Activated CD4-positive, alpha-beta memory T cell treated with anti-CD3 and anti-CD28 coated beads for 36 hours (primary cell): ENCODE data around the gene TYW1B. TPM values are rescaled to one million over a fixed set of nuclear protein-coding genes. Genes with fewer than 3 reads are reported as not detected.
"Not testable (repeated sequence)": the region's sequence is repeated elsewhere in the genome, so short reads cannot be mapped to it uniquely, and the experiment has no call there.

Source experiments
- CTCF ChIA-PET: fragments of 350-600 bp; sonication (Branson Sonifier 250); formaldehyde crosslinking; loops from one replicate; lab custom pipeline; 2021; ENCODE audit warnings: antibody characterized with exemption, inconsistent platforms; lab: Charles Lee
- POLR2A ChIA-PET: fragments of 350-600 bp; sonication (Branson Sonifier 250); formaldehyde crosslinking; loops from one replicate; lab custom pipeline; 2021; ENCODE audit warnings: antibody characterized with exemption; lab: Charles Lee
- DNase-seq: peaks from one replicate; pipeline ENCODE4 v3.0.0-alpha.2; 2020
- H3K27ac Mint-ChIP-seq: one replicate; pipeline ENCODE4 v1.8.0; 2021; ENCODE audit warnings: mixed read lengths
- H3K27me3 Mint-ChIP-seq: one replicate; pipeline ENCODE4 v1.8.0; 2021; ENCODE audit warnings: mixed read lengths
- H3K36me3 Mint-ChIP-seq: one replicate; pipeline ENCODE4 v1.8.0; 2021; ENCODE audit warnings: mixed read lengths
- H3K4me1 Mint-ChIP-seq: one replicate; pipeline ENCODE4 v1.8.0; 2021; ENCODE audit warnings: low read depth, mixed read lengths
- H3K4me3 Mint-ChIP-seq: one replicate; pipeline ENCODE4 v1.8.0; 2021; ENCODE audit warnings: mild to moderate bottlenecking, mixed read lengths
- H3K9me3 Mint-ChIP-seq: one replicate; pipeline ENCODE4 v1.8.0; 2021; ENCODE audit warnings: mixed read lengths
- intact Hi-C: fragments of 100-400 bp; cut with micrococcal nuclease; formaldehyde crosslinking; loops from one replicate; pipeline ENCODE4 v1.15.1; 2023
- total RNA-seq, 2 experiments: library from RNA; stranded (reverse); gene quantifications; one replicate each; pipeline ENCODE4 v1.2.3, GENCODE V29; 2021

TYW1B gene, protein sequence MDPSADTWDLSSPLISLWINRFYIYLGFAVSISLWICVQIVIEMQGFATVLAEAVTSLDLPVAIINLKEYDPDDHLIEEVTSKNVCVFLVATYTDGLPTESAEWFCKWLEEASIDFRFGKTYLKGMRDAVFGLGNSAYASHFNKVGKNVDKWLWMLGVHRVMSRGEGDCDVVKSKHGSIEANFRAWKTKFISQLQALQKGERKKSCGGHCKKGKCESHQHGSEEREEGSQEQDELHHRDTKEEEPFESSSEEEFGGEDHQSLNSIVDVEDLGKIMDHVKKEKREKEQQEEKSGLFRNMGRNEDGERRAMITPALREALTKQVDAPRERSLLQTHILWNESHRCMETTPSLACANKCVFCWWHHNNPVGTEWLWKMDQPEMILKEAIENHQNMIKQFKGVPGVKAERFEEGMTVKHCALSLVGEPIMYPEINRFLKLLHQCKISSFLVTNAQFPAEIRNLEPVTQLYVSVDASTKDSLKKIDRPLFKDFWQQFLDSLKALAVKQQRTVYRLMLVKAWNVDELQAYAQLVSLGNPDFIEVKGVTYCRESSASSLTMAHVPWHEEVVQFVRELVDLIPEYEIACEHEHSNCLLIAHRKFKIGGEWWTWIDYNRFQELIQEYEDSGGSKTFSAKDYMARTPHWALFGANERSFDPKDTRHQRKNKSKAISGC
- 1 to 10 TPM; 2.9 to 3.8 TPM for total RNA-seq

- intact Hi-C loops: loop anchor here (2.0 to 10.0 kb wide), 3 partner anchors 51 to 627 kb away; no protein-coding TSS in a partner anchor
- peak; percentile 99 for DNase-seq
- not testable (repeated sequence) for H3K9me3 Mint-ChIP-seq, H3K27me3 Mint-ChIP-seq
- Mint-ChIP-seq H3K4me1 (peaks cover 25% of the 10 kb centered on the region), H3K4me3 (peak within 1 kb of the TSS; percentile 97), H3K36me3 (peaks cover 14% of the 10 kb centered on the region), H3K27ac (peak within 1 kb of the TSS; percentile 94)
- CTCF ChIA-PET: interaction anchor here (0.8 to 2.2 kb wide), 2 partner anchors 88 to 89 kb away, joined by 3 to 12 read pairs; no protein-coding TSS in a partner anchor
- POLR2A ChIA-PET: interaction anchor here (0.6 kb wide), 1 partner anchor 1830 kb away, joined by 4 read pairs; the partner anchor contains the start of gene GTF2I
Observed at GRCh38 chr7:72827839-72828591, at the start of gene TYW1B. Gene TYW1B (minus strand): TSS chr7:72828200. CDS start chr7:72828075, 125 bp downstream.

DNA sequence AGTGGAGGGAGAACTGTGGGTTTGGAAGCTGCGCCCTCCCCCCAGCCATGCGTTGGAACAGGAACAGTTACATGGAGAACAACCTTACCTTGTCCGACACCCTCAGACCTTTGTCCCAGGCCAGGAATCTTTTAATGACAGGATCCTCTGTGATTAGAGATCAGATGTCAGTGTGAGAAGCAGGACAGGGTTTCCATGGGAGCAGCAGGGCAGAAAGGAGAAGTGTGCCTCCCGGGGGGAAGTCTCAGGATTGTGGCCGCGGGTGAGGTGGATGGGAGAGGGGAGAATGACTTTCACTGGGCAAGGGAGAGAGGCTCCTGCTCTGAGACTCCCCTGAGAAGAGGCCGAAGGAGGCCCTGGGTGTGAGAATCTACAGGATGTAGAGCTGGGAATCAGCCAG, 39.6 kb upstream of the TYW1B start:
- POLR2A ChIA-PET, H3K27me3 Mint-ChIP-seq, H3K36me3 Mint-ChIP-seq, intact Hi-C loops, CTCF ChIA-PET, DNase-seq, H3K4me3 Mint-ChIP-seq, H3K4me1 Mint-ChIP-seq, H3K9me3 Mint-ChIP-seq, H3K27ac Mint-ChIP-seq: not testable (repeated sequence)

DNA sequence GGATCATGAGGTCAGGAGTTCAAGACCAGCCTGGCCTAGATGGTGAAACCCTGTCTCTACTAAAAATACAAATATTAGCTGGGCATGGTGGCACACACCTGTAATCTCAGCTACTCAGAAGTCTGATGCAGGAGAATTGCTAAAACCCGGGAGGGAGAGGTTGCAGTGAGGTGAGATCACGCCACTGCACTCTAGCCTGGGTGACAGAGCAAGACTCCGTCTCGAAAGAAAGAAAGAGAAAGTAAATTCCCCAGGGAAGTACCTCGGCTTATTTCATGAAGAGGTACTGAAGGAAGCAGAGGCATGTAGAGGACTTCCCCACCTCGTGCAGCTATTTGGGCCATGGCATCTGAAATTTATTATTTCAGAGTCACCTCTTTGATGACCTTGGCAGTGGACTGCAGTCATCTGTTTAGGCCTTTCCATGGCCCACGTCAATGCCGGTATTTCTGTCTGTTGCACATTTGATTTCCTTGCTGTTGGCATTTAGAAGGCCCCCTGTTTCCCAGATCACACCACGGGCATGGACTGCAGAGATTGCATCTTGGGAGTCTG, 30.9 kb upstream of the TYW1B start:
- intact Hi-C loops, CTCF ChIA-PET, H3K36me3 Mint-ChIP-seq, POLR2A ChIA-PET, H3K27ac Mint-ChIP-seq, H3K27me3 Mint-ChIP-seq, H3K4me1 Mint-ChIP-seq, H3K4me3 Mint-ChIP-seq, H3K9me3 Mint-ChIP-seq, DNase-seq: not testable (repeated sequence)

DNA sequence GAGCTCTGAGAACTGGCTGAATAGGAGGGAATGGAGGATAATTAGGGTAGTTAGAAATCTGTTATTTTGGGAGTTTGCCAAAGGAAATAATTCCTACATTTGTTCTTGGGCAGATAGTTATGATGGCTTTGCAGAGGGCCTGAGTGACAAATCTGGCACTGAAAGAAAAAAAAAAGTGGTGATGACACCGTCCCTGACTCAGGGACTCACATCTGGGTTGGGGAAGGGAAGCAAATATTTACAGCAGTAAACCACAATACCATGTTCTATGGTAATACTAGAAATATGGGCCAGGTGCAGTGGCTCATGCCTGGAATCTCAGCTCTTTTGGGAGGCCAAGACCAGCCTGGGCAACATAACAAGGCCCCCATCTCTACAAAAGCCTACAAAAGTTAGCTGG, 29.9 kb upstream of the TYW1B start:
- H3K27ac Mint-ChIP-seq, H3K9me3 Mint-ChIP-seq, POLR2A ChIA-PET, DNase-seq, intact Hi-C loops, H3K4me1 Mint-ChIP-seq, H3K27me3 Mint-ChIP-seq, CTCF ChIA-PET, H3K36me3 Mint-ChIP-seq, H3K4me3 Mint-ChIP-seq: not testable (repeated sequence)

GRCh38 chr7:72855261-72855660, 27.3 kb upstream of the TYW1B start:
- H3K27ac Mint-ChIP-seq, H3K36me3 Mint-ChIP-seq, intact Hi-C loops, H3K27me3 Mint-ChIP-seq, H3K4me1 Mint-ChIP-seq, POLR2A ChIA-PET, H3K4me3 Mint-ChIP-seq, H3K9me3 Mint-ChIP-seq, DNase-seq, CTCF ChIA-PET: not testable (repeated sequence)

DNA sequence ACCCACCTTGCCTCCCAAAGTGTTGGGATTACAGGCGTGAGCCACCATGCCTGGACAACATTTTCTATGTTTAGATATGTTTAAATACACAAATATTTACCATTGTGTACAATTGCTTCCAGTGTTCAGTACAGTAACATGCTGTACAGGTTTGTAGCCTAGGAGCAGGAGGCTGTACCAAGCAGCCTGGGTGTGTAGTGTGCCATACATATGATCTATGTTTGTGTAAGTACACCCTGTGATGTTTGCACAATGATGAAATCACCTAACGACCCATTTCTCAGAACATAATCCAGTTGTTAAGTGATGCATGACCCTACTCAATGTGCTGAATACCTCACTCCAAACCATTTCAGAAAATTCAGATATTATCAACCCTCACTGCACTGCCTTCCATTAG, 24.9 kb upstream of the TYW1B start:
- DNase-seq, H3K4me1 Mint-ChIP-seq, H3K27ac Mint-ChIP-seq, H3K36me3 Mint-ChIP-seq, intact Hi-C loops, H3K9me3 Mint-ChIP-seq, H3K4me3 Mint-ChIP-seq, POLR2A ChIA-PET, CTCF ChIA-PET, H3K27me3 Mint-ChIP-seq: not testable (repeated sequence)

DNA sequence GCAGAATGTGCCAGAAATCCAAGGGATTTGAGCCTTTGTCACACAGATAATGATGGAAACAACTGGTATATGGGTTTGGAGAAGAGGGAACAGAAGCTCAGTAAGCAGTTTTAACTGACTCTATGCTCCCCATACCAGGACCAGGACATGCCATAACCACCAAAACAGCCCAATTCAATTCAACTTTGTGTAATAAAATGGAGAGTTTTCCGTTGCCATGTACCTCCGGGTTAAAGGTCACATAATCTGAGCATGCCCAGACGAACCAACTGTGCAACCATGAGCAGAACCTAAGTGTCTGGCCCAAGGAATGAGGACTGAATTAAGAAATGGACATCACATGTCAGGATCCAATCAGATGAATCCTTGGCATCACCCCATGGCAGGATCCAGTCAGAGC, 22.7 kb upstream of the TYW1B start:
- POLR2A ChIA-PET, H3K9me3 Mint-ChIP-seq, intact Hi-C loops: not testable (repeated sequence)

DNA sequence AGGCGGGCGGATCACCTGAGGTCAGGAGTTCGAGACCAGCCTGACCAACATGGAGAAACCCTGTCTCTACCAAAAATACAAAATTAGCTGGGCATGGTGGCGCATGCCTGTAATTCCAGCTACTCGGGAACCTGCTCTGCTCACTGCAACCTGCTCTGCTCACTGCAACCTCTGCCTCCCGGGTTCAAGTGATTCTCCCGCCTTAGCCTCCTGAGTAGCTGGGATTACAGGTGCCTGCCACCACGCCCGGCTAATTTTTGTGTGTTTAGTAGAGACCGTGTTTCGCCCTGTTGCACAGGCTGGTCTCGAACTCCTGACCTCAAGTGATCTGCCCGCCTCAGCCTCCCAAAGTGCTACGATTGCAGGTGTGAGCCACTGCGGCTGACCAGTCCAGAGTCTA, 16.1 kb upstream of the TYW1B start:
- CTCF ChIA-PET, POLR2A ChIA-PET, H3K4me1 Mint-ChIP-seq, H3K27ac Mint-ChIP-seq, H3K27me3 Mint-ChIP-seq, DNase-seq, intact Hi-C loops, H3K4me3 Mint-ChIP-seq: not testable (repeated sequence)
- Mint-ChIP-seq H3K36me3 (peaks cover 17% of the 10 kb centered on the region), H3K9me3 (peaks cover 16% of the 10 kb centered on the region)

More for the DNA sequence above, 22.7 kb upstream of the TYW1B start:
- H3K36me3 Mint-ChIP-seq, H3K27ac Mint-ChIP-seq, CTCF ChIA-PET, H3K4me1 Mint-ChIP-seq, H3K4me3 Mint-ChIP-seq, H3K27me3 Mint-ChIP-seq, DNase-seq: not testable (repeated sequence)

DNA sequence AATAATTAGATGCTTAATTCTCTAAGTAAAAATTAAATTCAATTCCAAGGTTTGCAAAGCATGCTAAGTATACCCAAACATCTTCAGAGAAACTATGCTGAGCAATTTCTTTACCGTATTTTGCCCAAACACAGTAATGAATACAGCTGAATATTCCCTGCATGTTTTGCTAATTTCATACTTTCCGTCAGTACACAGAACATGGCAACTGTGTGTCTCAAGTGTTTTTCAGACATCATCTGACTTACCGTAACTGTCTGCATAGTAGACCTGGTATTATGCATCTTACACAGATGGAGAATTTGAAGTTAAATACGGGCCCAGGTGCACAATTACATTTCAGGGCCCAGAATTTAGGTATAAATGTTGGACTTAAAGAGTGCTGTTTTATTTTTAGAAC, 15.2 kb upstream of the TYW1B start:
- Mint-ChIP-seq H3K36me3 (peaks cover 22% of the 10 kb centered on the region), H3K9me3 (peaks cover 16% of the 10 kb centered on the region)
- intact Hi-C loops, H3K27me3 Mint-ChIP-seq, H3K4me1 Mint-ChIP-seq, POLR2A ChIA-PET, DNase-seq, H3K4me3 Mint-ChIP-seq, H3K27ac Mint-ChIP-seq, CTCF ChIA-PET: not testable (repeated sequence)

DNA sequence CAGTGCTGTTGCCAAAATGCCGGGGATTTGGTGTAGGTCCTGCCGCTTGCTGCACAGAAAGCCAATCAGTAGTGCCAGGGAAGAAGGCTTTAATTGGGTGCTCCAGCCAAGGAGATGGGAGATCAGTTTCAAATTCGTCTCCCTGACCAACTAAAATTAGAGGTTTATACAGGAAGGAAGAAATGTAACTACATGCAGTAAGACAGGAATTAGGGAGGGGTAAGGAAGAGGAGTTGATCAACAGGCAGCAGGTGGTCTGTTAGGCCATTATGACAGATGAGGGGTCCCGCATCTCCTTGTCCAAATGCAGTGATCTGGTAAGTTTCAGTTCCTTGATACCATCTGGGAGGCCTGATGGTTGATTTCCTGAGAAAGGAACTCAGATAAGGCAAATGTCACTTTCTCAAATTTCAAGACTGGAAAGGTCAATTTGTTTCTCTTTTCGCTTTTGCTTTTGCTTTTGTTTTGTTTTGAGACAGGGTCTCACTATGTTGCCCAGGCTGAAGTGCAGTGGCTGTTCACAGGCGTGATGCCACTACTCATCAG, 13.0 kb upstream of the TYW1B start:
- Mint-ChIP-seq H3K36me3 (peaks cover 35% of the 10 kb centered on the region), H3K9me3 (peaks cover 16% of the 10 kb centered on the region)
- CTCF ChIA-PET, H3K27me3 Mint-ChIP-seq, H3K4me1 Mint-ChIP-seq, H3K4me3 Mint-ChIP-seq, DNase-seq, intact Hi-C loops, POLR2A ChIA-PET, H3K27ac Mint-ChIP-seq: not testable (repeated sequence)

DNA sequence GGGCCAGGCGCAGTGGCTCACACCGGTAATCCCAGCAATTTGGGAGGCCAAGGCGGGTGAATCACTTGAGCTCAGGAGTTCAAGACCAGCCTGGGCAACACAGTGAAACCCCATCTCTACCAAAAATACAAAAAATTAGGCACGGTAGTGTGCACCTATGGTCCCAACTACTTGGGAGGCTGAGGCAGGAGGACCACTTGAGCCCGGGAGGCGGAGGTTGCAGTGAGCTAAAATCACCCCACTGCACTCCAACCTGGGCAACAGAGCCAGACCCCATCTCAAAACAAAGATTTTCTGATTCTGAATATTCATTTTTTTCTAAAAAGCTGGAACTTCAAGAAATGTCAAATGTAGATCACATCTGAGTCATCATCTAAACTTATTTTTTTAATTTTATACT, 10.3 kb upstream of the TYW1B start:
- H3K27me3 Mint-ChIP-seq, H3K4me1 Mint-ChIP-seq, DNase-seq, intact Hi-C loops, CTCF ChIA-PET, H3K4me3 Mint-ChIP-seq, H3K27ac Mint-ChIP-seq, POLR2A ChIA-PET: not testable (repeated sequence)
- Mint-ChIP-seq H3K9me3 (peaks cover 16% of the 10 kb centered on the region), H3K36me3 (peaks cover 40% of the 10 kb centered on the region)
